ENCODE data around the gene CCDC122. TPM values are rescaled to one million over a fixed set of nuclear protein-coding genes. Genes with fewer than 3 reads are reported as not detected.

The CCDC122 gene
- 10 to 100 TPM; 10.5 to 19.9 (median 16.2) TPM for polyA plus RNA-seq (ENCODE audit: insufficient read length in 3 of 3)
- long read RNA-seq, donor 1, partial matches to known transcripts: 0 of 1 reads
- long read RNA-seq, donor 1, other reads (novel, unspliced or antisense): 0 of 1 reads
- long read RNA-seq, donor 2, partial matches to known transcripts: 0 of 1 reads
- long read RNA-seq, donor 2, other reads (novel, unspliced or antisense): 0 of 1 reads
- long read RNA-seq, donor 3, partial matches to known transcripts: 0 of 2 reads
- long read RNA-seq, donor 3, other reads (novel, unspliced or antisense): 0 of 2 reads
- long read RNA-seq, donor 4: 0 reads
- long read RNA-seq, donor 5: 0 reads
- long read RNA-seq, donor 6: 0 reads
- long read RNA-seq, donor 7, partial matches to known transcripts: 0 of 1 reads
- long read RNA-seq, donor 7, other reads (novel, unspliced or antisense): 0 of 1 reads
- long read RNA-seq, donor 8: 0 reads
- long read RNA-seq, donor 9: 0 reads
- long read RNA-seq, donor 10: 0 reads
- long read RNA-seq, donor 11: 0 reads
- long read RNA-seq, donor 12, partial matches to known transcripts: 0 of 2 reads
- long read RNA-seq, donor 12, other reads (novel, unspliced or antisense): 0 of 2 reads
- long read RNA-seq, donor 13: 0 reads
- long read RNA-seq, donor 14, partial matches to known transcripts: 8 of 9 reads
- long read RNA-seq, donor 14, other reads (novel, unspliced or antisense): 0 of 9 reads
- long read RNA-seq, donor 15: 0 reads
- long read RNA-seq, donor 16, partial matches to known transcripts: 0 of 1 reads
- long read RNA-seq, donor 16, other reads (novel, unspliced or antisense): 0 of 1 reads

DNA sequence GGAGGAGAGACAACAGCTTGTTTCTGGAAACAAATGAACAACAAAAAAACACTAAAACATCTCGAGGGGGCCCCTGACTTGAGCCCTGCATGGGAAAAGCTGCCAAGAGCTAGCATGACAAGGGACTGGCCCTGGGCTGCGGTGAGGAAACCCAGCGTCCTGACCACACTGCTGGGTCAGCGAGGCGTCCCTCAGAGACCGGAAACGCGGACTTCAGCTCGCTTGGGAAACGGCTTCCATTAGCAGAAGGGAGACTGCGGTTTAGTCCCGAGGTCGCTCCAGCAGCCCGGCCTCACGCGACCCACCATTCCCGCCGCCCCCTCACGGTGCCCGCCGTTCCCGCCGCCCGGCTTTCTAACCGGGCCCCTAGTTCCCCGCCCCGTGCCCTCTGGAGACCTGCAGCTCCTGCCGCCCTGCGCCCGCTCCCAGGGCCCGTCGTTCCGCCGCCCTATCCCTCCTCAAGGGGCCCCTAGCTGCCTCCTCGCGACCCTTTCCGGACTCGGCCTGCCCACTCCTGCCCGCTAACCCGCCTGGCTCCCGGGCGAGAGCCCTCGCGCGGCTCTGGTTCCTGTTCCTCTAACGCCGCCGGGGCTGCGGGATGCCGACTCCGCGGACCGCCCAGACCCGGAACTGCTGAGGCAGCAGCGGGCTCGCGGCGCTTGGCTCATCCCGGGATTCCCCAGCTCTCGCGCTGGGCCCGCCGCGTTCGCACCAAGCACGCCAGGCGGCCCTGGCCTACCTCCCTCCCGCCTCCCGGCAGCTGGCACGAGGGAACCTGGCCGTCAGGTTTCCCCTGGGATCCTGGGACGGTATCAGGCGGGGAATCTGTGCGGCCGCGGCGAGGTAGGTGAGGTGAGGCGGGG is at the start of gene CCDC122:
CCDC122 (minus strand) TSS at position 849 of the 863 bp plus-strand sequence. CDS start 10,364 bp downstream, outside the sequence.
- DNase-seq (ENCODE audit: extremely low read depth in 1 of 11, low read depth in 9 of 11, low spot score in 4 of 11): peak in 9 of 11 donors; percentile 39 to 73 (median 64)

DNA sequence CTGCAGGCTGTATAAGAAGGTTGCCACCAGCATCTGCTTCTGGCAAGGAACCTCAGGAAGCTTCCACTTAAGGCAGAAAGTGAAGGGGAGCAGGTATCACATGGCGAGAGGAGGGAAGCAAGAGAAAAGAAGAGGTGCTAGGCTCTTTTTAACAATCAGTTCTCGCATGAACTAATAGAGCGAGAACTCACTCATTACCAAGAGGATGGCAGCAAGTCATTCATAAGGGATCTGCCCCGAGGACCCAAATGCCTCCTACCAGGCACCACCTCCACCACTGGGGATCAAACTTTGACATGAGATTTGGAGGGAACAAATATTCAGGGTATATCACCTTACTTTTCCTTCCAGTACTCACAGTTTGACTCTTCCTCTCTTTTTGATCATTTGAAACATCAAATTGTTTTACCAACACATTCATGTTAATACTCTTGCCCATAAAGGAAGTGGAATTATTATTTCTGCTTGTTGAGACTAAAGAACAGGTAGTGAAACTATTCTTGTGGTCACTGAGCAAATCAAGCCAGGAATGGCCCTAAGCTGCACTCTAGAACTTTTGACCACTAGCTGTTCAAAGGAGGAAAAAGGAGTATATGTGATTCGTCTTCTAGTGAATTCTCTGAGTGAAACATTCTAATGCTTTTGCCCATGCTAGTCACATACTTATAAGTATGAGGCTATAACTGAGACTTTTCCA is 45.2 kb upstream of the CCDC122 start:
- DNase-seq (ENCODE audit: extremely low read depth in 1 of 11, low read depth in 9 of 11, low spot score in 4 of 11): no peak

DNA sequence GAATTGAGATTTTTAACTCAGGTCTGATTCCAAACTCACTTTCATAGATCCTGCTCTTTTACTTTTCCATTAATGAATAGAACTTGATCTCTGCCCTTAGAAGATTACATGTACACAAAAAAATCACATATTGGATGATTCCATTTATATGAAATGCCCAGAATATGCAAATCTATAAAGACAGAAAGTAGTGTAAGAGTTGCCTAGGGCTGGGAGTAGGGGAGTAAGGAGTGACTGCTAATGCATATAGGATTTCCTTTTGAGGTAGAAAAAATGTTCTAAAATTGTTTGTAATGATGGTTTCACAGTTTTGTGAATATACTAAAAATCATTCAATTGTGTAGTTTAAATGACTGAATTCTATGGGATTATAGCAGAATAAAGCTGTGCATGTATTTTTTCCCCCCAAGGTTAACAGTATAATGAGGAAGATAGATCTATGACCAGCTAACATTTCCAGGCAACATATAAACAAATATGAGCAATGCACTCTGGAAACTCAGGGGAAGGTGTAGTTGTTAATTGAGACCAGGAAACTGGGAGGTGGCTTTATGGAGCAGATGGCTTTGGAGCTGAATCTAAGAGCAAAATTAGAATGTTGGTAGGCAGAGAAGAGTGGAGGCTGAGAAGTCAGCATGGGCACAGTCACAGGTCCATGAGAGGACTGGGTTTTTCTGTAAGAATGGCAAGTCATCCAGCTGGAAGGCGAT is 41.6 kb upstream of the CCDC122 start:
- no peak for DNase-seq (ENCODE audit: extremely low read depth in 1 of 11, low read depth in 9 of 11, low spot score in 4 of 11)

DNA sequence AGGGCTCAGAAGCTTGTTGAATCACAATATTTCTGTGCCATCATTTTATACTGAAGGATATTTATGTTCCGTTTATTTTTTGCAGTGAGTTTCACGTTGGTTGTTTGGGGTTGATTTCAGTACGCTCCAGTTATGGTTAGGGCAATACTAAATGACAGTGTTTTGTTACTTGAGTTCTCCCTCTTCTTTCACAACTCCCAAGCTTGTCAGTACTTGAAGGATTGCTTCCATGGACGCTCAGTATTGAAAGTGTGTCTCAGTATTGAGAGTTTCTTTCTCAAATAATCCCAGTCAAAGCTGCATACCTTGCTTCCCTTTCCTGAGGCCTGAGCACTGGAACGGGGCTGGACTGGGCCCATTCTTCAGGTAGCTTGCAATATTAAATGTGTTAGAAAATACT is 39.1 kb upstream of the CCDC122 start:
- no peak for DNase-seq (ENCODE audit: extremely low read depth in 1 of 11, low read depth in 9 of 11, low spot score in 4 of 11)

DNA sequence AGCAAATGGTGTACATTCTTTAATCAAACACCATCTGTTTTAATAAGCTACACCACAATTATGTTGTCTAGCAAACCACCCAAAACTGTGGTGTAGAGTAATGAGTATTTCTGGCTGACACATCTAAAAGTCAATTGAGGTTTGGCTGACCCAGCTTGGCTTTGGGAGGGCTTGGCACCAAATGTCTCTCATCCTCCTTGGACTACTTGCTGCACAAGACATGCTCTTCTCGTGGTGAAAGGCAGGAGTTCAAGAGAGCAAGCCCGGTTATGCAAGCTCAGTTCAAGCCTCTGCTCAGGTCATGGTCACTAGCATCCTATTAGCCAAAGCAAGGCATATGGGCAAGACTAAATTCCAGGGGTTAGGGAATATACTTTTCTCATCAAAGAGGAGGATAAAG is 37.3 kb upstream of the CCDC122 start:
- DNase-seq (ENCODE audit: extremely low read depth in 1 of 11, low read depth in 9 of 11, low spot score in 4 of 11): no peak

DNA sequence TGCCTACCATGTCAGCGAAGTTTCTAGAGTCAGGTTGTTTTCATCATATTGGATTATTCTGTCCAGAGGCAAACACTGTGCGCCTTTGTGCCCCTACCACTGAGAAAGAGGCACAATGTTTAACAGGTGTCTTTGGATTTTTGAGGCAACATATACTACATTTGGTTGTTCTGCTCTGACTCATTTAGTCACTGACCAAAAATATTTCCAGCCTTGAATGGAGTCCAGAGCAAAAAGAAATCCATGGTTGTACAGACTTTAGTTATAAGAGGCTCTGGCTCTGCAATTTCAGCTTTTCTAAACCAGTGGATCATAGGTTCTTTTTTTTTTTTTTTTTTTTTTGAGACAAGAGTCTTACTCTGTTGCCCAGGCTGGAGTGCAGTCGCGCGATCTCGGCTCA is 35.9 kb upstream of the CCDC122 start:
- no peak for DNase-seq (ENCODE audit: extremely low read depth in 1 of 11, low read depth in 9 of 11, low spot score in 4 of 11)

DNA sequence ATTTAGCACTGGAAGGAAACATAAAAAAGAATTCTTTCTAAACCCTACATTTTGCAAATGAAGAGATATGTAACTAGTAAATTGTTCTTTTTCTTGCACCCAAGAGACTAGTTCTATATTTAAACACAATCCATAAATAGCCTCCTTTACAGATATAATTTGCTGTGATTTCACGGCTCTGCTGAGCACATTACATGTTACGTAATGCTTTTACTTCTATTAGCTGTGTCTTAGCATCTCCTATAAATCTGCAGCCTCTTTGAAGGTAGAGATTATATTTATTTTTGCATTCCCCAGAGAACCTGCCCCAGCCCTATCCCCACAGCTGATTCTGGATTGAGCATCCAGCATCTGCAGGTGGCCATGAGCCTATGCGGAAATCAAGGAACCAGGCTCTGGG is 32.3 kb upstream of the CCDC122 start:
- no peak for DNase-seq (ENCODE audit: extremely low read depth in 1 of 11, low read depth in 9 of 11, low spot score in 4 of 11)

DNA sequence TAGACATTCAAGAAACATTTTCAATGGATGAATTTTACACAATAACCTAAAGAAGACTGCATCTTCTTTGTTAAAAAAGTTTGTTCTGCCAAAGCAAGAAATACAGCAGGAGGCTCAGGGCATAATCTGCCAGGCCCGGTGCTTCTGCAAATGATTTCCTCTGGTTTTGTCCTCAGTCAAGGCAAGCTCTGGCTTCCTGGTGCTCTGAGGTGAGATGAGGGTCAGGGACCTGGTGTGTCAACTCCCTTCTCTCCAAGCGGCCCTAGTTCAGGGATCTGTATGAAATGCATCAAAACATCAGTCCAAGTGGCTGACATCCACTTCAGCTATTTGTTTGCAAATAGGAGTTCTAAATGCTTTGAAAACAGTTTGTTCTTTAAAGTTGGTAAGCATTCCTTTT is 31.7 kb upstream of the CCDC122 start:
- no peak for DNase-seq (ENCODE audit: extremely low read depth in 1 of 11, low read depth in 9 of 11, low spot score in 4 of 11)

DNA sequence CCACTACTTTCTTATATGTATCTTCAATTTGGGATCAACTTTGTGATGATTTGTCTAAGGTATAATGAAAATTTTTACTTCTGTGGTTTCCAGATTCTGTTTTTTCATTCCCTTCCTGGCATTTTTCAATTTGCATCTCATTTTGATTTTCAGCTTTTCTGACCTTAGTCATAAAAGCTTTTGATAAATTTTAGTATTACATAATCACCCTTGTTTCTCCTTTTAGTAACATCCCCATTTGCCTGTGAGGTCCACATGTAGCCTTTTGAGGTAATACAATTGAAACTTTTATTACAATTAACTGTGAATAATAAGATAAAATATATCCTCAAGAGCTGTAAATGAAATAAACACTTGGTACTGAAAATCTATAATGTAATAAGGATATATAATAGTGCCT is 31.3 kb upstream of the CCDC122 start:
- DNase-seq (ENCODE audit: extremely low read depth in 1 of 11, low read depth in 9 of 11, low spot score in 4 of 11): no peak

DNA sequence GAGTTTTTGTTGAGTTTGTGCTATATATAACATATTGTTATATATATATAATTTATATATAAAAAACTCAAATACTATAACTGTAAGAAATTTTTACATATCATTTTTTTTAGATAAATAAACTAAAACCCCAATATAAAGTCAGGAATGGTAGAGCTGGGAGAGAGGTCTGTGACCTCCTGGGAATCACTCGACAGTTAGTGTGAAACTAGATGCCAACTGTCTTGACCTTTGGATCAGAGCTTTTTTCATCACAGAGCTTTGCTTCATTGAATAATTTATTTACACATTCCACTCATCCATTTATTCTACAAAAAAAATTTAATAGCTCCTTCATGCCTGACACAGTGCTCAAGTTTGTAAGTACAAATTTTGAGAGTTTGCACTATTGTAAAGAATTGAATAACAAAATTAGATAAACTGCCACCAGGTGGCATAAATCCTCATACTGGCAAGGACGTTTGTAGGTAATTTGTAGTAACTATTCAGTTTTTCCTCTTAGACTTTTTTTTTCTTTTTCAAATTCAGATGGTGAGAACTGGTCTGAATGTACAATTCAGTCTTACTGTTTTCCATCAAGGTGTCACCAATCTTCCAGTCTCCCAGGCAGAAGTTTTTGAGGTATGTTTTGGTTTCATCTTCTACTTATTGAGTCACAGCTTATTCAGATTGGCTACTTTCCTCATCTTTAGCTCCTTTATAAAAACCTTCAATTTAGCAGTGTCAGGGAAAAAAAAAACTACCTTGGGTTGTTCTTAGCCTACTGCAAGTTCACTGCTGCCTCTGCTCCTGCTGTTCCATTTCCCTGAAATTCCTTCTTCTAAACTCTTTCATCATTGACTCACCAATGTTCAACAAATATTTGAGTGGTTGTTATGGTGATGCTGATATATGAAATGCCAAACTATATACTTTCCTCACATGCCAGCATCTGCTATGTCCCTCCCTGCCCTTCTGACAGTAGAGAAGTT is 28.9 kb upstream of the CCDC122 start:
- DNase-seq (ENCODE audit: extremely low read depth in 1 of 11, low read depth in 9 of 11, low spot score in 4 of 11): peak in 10 of 11 donors; percentile 26 to 61 (median 48)

DNA sequence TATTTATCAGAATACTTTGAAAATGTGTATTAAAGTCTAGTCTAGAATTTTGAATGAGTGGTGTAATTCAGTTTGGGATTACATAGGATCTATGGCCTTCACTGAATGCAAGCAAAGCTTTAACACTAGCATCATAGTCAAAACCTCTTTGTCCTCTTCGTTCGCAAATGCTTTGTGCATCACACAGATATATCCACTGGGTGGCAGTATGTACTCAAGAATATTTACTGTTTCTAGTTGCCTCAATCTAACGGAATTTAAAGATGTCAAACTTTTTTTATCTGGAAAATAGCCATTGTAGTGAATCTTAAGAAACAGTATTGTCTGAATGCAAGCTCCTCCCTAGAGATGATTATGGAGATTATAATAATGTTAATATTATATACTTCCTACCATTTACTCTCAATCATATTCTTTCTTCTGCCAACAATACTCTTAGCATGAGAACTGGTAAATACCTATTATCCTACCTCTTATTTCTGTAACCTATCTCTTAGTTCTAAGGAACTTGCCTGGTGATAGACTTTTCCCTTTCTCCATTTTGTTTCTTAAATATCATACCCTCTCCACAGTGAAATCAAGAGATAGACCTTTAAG is 26.0 kb upstream of the CCDC122 start:
- DNase-seq (ENCODE audit: extremely low read depth in 1 of 11, low read depth in 9 of 11, low spot score in 4 of 11): peak; percentile 46 to 74 (median 61)

DNA sequence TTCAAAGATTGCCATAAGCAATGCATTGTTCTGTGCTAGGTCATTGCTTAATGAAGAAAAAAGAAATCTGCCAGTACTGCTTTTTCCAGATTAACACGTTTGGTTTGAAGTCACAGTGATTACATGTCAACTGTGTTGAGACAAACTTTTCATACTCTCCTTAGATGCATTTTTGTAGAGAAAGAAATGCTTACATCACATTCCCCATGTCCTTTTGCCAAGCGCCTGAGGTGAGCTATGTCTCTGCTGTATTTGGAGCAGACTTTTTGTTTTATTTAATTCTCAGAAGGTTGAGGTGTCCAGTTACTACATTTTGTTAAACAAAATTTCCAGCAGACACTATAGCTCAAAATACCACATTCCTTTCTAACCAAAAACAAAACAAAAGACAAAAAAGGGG is 16.4 kb upstream of the CCDC122 start:
- no peak for DNase-seq (ENCODE audit: extremely low read depth in 1 of 11, low read depth in 9 of 11, low spot score in 4 of 11)

DNA sequence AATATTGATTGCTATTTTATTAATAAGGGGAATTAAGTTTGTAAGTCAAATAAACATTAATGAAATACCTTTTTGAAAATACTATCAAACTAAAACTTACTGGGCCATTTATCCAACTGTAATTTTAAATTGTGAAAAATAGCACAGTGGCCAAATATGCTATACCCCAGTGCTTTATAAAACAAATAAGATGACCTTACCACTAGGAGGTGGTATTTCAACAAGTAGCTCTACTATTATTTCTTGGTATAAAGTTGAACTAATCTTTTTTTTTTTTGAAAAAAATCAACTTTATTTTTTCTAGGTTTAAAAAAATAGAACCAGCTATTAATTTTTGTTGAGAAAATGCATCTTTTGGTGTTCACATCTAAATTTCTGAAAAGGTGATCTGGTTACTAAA is 14.9 kb upstream of the CCDC122 start:
- no peak for DNase-seq (ENCODE audit: extremely low read depth in 1 of 11, low read depth in 9 of 11, low spot score in 4 of 11)

DNA sequence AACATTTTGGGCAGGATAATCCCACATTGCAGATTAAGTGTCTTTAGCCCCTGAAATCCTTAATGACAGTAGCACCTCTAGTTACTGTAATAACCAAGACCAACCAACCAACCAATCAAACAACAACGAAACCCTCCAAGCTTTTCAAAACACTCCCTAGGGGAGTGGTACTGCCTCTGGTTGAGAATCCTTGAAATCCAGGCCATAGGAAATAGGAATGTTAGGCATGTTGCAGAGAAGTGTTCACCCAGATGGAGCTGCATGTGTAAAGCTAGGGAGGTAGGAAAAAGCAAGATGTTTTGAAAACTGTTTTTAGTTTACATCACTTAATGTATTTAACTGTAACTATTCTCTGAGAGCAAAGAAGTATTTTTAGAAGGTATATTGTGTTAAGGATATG is 4.7 kb upstream of the CCDC122 start:
- DNase-seq (ENCODE audit: extremely low read depth in 1 of 11, low read depth in 9 of 11, low spot score in 4 of 11): no peak

DNA sequence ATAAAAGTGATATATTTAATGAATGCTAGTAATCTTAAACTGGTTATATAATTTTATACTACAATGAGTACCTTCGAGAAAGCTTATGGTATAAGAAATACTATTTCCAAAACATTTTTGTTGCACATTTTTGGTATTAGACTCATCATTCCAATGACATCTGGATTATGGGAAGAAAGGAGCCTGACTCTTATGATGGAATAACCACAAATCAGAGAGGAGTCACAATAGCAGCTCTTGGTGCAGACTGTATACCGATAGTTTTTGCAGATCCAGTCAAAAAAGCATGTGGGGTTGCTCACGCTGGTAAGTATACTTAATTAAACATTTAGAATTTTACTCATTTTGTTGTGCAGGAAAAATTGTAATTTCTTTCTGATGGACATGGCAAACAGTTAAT is 4.1 kb upstream of the CCDC122 start:
- DNase-seq (ENCODE audit: extremely low read depth in 1 of 11, low read depth in 9 of 11, low spot score in 4 of 11): no peak

DNA sequence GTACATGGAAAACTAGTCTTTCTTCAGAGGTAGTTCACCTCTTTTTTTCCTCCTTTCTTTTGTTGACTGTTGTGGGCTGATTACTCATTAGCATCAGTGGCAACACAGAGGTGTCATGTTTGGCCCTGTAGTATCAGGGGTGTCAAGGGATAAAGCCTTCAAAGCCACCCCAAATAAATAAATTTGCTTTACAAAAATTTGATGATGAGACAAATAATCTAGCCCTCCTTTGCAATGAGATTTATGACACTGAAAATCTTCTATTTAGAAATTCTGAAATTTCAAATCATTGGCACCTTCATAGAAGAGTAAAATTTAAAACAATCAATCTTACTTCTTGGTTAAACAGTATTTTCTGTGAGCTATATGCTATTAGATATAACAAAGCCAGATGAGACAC is 2.0 kb upstream of the CCDC122 start:
- no peak for DNase-seq (ENCODE audit: extremely low read depth in 1 of 11, low read depth in 9 of 11, low spot score in 4 of 11)

DNA sequence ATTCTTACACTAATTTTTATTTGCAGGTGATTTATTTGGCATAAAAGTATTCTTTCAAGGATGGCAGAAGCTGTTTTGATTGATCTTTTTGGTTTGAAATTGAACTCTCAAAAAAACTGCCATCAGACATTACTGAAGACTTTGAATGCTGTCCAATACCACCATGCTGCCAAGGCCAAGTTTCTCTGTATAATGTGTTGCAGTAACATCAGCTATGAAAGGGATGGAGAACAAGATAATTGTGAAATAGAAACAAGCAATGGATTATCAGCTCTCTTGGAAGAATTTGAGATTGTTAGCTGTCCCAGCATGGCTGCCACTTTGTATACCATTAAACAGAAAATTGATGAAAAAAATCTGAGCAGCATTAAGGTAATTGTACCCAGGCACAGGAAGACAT is 1.4 kb upstream of the CCDC122 start:
- DNase-seq (ENCODE audit: extremely low read depth in 1 of 11, low read depth in 9 of 11, low spot score in 4 of 11): no peak
